GM18526 (cell line): ENCODE results near the gene ESAM.
A peak's percentile ranks its signal among the peaks of the same experiment; 100 is the strongest.

ENCODE experiments used
- POLR2A ChIP-seq: IDR thresholded peaks from 3 replicates; pipeline ENCODE4 v1.6.1; 2011; ENCODE audit not compliant: insufficient read length; ENCODE audit errors: extremely low read depth

ESAM gene

GRCh38 chr11:124725719-124726105 lies 36.4 kb downstream of the ESAM start:
- no peak for TF ChIP-seq POLR2A

- peak; percentile 36 for TF ChIP-seq POLR2A
Measured at GRCh38 chr11:124724979-124725718, 36.9 kb downstream of the ESAM start.

- no peak for TF ChIP-seq POLR2A
Measured at GRCh38 chr11:124722176-124722575, 39.9 kb downstream of the ESAM start.

GRCh38 chr11:124719534-124719933 lies 42.6 kb downstream of the ESAM start:
- TF ChIP-seq POLR2A: no peak

- no peak for TF ChIP-seq POLR2A
Measured at GRCh38 chr11:124718801-124719200, 43.3 kb downstream of the ESAM start.

- TF ChIP-seq POLR2A: no peak
Measured at GRCh38 chr11:124717786-124718651, 44.1 kb downstream of the ESAM start.

GRCh38 chr11:124717421-124717785 lies 44.7 kb downstream of the ESAM start:
- TF ChIP-seq POLR2A: no peak

- TF ChIP-seq POLR2A: no peak
Measured at GRCh38 chr11:124716591-124716990, 45.5 kb downstream of the ESAM start.

- TF ChIP-seq POLR2A: no peak
Measured at GRCh38 chr11:124712392-124712791, 49.7 kb downstream of the ESAM start.

GRCh38 chr11:124707829-124708228 lies 54.3 kb downstream of the ESAM start:
- TF ChIP-seq POLR2A: no peak
